ENCODE data around the gene CABP7.

Gene CABP7

DNA sequence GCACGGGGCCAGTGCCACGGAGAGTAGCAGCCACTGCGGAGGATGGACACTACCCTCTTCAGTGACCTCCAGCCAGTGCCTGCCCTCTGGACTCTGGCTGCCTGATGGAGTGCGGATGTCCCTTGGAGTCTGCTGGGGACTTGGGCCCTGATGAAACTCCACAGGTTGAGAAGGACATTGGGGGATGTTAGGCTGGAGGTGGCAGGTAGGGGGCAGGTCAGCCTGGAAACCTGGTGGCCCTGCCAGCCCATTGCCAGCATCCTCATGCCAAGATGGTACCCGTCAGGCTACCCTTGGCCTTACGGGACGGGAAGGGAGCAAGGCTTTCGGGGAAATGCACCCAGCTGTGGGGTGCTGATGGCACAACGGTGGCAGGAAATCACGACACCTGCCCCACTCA is 4.0 kb downstream of the CABP7 start:
- Histone ChIP-seq H3K9me3 (ENCODE audit: low read depth, low read length) (no peaks in the 10 kb centered on the region), H3K4me3 (no peak overlapping the region), H3K27ac (no peak overlapping the region), H3K9ac (ENCODE audit: insufficient read length) (no peak overlapping the region), H3K36me3 (ENCODE audit: insufficient read depth, low read length) (no peaks in the 10 kb centered on the region)
- TF ChIP-seq EZH2 (IDR thresholded peaks at IDR 0.05) (no peak), POLR2AphosphoS5 (IDR thresholded peaks at IDR 0.05; ENCODE audit: borderline replicate concordance, low read depth, low read length) (no peak), FOXP2 (optimal IDR thresholded peaks at IDR 0.05; ENCODE audit: control extremely low read depth, extremely low read length, insufficient read depth) (no peak)
- no peak for DNase-seq (ENCODE audit: low read depth, low spot score)

- H3K4me3 ChIP-seq, result no peak overlapping the region
- H3K9me3 ChIP-seq (ENCODE audit: low read depth, low read length), result no peaks in the 10 kb centered on the region
- H3K36me3 ChIP-seq (ENCODE audit: insufficient read depth, low read length), result no peaks in the 10 kb centered on the region
- no peak overlapping the region for H3K9ac ChIP-seq (ENCODE audit: insufficient read length)
- H3K27ac ChIP-seq, result no peak overlapping the region
- TF ChIP-seq EZH2 (IDR thresholded peaks at IDR 0.05) (no peak), POLR2AphosphoS5 (IDR thresholded peaks at IDR 0.05; ENCODE audit: borderline replicate concordance, low read depth, low read length) (no peak), FOXP2 (optimal IDR thresholded peaks at IDR 0.05; ENCODE audit: control extremely low read depth, extremely low read length, insufficient read depth) (no peak)
- DNase-seq (ENCODE audit: low read depth, low spot score), result no peak
Measured at GRCh38 chr22:29724843-29725242, 5.0 kb downstream of the CABP7 start.

DNA sequence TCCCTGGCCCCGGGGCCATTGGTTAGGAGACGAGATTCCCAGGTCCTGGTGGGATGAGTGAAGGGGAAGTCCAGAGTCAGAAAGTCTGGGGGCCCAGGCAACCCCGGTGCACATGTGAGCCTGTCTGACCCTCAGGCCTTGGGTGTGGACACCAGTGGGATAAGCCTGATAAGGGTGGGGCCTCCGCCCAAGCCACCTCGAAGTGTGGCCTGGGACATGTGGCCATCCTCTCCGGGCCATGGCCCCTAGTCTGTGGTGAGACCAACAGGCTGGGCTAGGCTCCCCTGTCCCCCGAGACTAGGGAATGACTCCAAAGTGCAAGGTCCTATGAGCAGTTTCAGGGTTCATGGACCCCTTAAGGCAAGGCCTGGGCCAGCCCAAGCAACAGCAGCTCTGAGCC is 6.3 kb downstream of the CABP7 start:
- DNase-seq (ENCODE audit: low read depth, low spot score), result no peak
- no peak overlapping the region for H3K27ac ChIP-seq
- no peaks in the 10 kb centered on the region for H3K9me3 ChIP-seq (ENCODE audit: low read depth, low read length)
- H3K4me3 ChIP-seq, result no peak overlapping the region
- TF ChIP-seq EZH2 (IDR thresholded peaks at IDR 0.05) (no peak), FOXP2 (optimal IDR thresholded peaks at IDR 0.05; ENCODE audit: control extremely low read depth, extremely low read length, insufficient read depth) (no peak), POLR2AphosphoS5 (IDR thresholded peaks at IDR 0.05; ENCODE audit: borderline replicate concordance, low read depth, low read length) (no peak)
- no peak overlapping the region for H3K9ac ChIP-seq (ENCODE audit: insufficient read length)
- no peaks in the 10 kb centered on the region for H3K36me3 ChIP-seq (ENCODE audit: insufficient read depth, low read length)

GRCh38 chr22:29726512-29727130 is 6.8 kb downstream of the CABP7 start:
- Histone ChIP-seq H3K4me3 (no peak overlapping the region), H3K36me3 (ENCODE audit: insufficient read depth, low read length) (no peaks in the 10 kb centered on the region), H3K27ac (no peak overlapping the region), H3K9ac (ENCODE audit: insufficient read length) (no peak overlapping the region), H3K9me3 (ENCODE audit: low read depth, low read length) (no peaks in the 10 kb centered on the region)
- DNase-seq (ENCODE audit: low read depth, low spot score), result no peak
- TF ChIP-seq FOXP2 (optimal IDR thresholded peaks at IDR 0.05; ENCODE audit: control extremely low read depth, extremely low read length, insufficient read depth), result no peak
- no peak for TF ChIP-seq EZH2 (IDR thresholded peaks at IDR 0.05)
- no peak for TF ChIP-seq POLR2AphosphoS5 (IDR thresholded peaks at IDR 0.05; ENCODE audit: borderline replicate concordance, low read depth, low read length)

DNA sequence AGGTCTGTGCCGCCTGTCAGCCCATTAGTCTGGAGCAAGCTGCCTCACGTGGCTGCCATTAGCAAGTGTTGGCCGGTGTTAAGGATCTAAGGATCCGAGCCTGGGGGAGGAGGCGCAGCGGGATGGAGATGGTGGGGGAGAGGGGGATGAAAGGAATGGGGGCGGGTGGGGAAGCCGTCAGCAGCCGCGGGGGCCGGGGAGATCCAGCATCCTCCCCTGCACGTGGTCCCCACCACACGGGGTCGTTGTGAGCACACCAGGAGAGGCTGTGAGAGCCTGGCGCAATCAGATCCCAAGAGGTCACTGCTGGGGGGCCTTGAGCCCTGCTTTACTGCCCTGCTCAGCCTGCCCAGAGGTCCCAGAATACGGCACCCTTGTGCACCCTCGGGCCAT is 7.3 kb downstream of the CABP7 start:
- Histone ChIP-seq H3K4me3 (no peak overlapping the region), H3K36me3 (ENCODE audit: insufficient read depth, low read length) (no peaks in the 10 kb centered on the region), H3K9ac (ENCODE audit: insufficient read length) (no peak overlapping the region), H3K9me3 (ENCODE audit: low read depth, low read length) (no peaks in the 10 kb centered on the region), H3K27ac (no peak overlapping the region)
- TF ChIP-seq POLR2AphosphoS5 (IDR thresholded peaks at IDR 0.05; ENCODE audit: borderline replicate concordance, low read depth, low read length) (no peak), EZH2 (IDR thresholded peaks at IDR 0.05) (no peak), FOXP2 (optimal IDR thresholded peaks at IDR 0.05; ENCODE audit: control extremely low read depth, extremely low read length, insufficient read depth) (no peak)
- DNase-seq (ENCODE audit: low read depth, low spot score), result no peak

DNA sequence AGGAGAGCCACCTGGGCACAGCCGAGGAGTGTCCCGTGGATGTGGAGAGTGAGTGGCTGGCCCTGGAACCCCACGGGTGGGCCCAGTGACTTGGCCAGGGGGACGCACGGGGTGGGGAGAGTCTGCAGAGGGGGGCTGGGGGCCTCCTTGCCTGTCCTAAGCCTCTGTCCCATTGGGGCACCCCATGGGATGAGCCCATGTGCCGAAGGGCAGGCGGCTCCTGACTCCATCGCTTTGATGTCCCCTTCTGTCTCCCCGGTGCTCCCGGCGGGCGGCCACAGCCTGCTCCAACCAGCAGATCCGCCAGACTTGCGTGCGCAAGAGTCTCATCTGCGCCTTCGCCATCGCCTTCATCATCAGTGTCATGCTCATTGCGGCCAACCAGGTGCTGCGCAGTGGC is 9.4 kb downstream of the CABP7 start:
- no peaks in the 10 kb centered on the region for H3K36me3 ChIP-seq (ENCODE audit: insufficient read depth, low read length)
- H3K4me3 ChIP-seq, result no peak overlapping the region
- no peak overlapping the region for H3K9ac ChIP-seq (ENCODE audit: insufficient read length)
- H3K9me3 ChIP-seq (ENCODE audit: low read depth, low read length), result no peaks in the 10 kb centered on the region
- no peak for DNase-seq (ENCODE audit: low read depth, low spot score)
- no peak for TF ChIP-seq FOXP2 (optimal IDR thresholded peaks at IDR 0.05; ENCODE audit: control extremely low read depth, extremely low read length, insufficient read depth)
- TF ChIP-seq POLR2AphosphoS5 (IDR thresholded peaks at IDR 0.05; ENCODE audit: borderline replicate concordance, low read depth, low read length), result no peak
- no peak for TF ChIP-seq EZH2 (IDR thresholded peaks at IDR 0.05)
- H3K27ac ChIP-seq, result no peak overlapping the region

DNA sequence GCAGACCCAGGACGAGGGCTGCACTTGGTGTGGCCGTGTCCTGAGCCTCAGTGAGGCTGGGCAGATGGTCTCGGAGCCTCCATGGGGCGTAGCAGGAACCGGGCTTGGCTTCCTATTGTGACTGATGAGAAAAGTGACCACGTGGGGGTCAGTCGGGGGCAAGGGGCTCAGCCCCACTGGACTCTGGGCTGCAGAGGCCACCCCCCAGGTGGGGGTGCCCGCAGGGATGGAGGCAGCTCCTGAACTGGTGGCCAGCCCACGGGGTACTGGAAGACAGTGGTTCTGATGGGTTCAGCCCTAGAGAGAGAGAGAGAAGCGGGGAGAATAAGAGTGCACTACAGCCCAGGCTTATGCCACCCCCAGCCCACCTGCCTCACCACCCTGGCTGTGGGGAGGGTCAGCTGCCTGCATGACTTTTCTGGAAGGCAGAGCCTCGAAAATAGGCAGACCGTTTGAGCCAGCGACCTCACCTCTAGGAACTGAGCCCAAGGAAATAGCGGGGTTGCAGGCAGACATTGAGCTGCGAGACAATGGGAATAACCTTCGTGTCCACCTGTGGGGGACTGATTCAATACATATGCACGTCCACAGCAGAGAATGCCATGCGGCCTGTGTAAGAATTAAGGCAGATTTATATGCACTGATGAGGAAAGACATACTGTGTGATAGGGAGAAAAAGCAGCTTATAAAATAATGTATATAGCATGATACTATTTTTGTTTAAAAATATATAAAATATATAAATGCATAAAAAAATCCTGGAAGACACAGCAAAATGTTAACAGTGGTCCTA is 11.5 kb downstream of the CABP7 start:
- H3K9me3 ChIP-seq (ENCODE audit: low read depth, low read length), result no peaks in the 10 kb centered on the region
- no peak overlapping the region for H3K9ac ChIP-seq (ENCODE audit: insufficient read length)
- no peaks in the 10 kb centered on the region for H3K36me3 ChIP-seq (ENCODE audit: insufficient read depth, low read length)
- DNase-seq (ENCODE audit: low read depth, low spot score), result no peak
- H3K4me3 ChIP-seq, result no peak overlapping the region
- no peak for TF ChIP-seq FOXP2 (optimal IDR thresholded peaks at IDR 0.05; ENCODE audit: control extremely low read depth, extremely low read length, insufficient read depth)
- TF ChIP-seq EZH2 (IDR thresholded peaks at IDR 0.05), result no peak
- TF ChIP-seq POLR2AphosphoS5 (IDR thresholded peaks at IDR 0.05; ENCODE audit: borderline replicate concordance, low read depth, low read length), result no peak
- H3K27ac ChIP-seq, result no peak overlapping the region

DNA sequence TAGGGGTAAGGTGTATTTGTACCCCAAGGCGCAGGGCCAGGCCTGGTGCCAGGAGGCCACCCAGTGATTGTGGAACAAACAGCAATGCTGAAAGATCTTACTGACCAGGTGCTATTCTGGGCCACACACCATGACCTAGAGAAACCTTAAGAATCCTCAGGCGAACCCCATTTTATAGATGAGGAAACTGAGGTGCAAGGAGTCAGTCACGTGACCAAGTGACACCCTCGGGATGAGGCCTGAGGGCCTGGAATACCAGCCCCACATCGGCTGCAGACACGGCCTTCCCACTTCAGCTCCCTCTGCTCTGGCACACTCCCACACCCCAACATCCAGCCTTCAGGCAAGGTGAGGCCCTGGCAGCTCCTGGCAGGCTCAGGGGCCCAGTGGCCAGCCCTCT is 13.1 kb downstream of the CABP7 start:
- no peak overlapping the region for H3K4me3 ChIP-seq
- H3K9ac ChIP-seq (ENCODE audit: insufficient read length), result no peak overlapping the region
- no peak overlapping the region for H3K27ac ChIP-seq
- TF ChIP-seq POLR2AphosphoS5 (IDR thresholded peaks at IDR 0.05; ENCODE audit: borderline replicate concordance, low read depth, low read length) (no peak), EZH2 (IDR thresholded peaks at IDR 0.05) (no peak), FOXP2 (optimal IDR thresholded peaks at IDR 0.05; ENCODE audit: control extremely low read depth, extremely low read length, insufficient read depth) (no peak)
- H3K36me3 ChIP-seq (ENCODE audit: insufficient read depth, low read length), result no peaks in the 10 kb centered on the region
- no peaks in the 10 kb centered on the region for H3K9me3 ChIP-seq (ENCODE audit: low read depth, low read length)
- no peak for DNase-seq (ENCODE audit: low read depth, low spot score)
